Measurements from ENCODE around the gene MED14.

MED14 gene

DNA sequence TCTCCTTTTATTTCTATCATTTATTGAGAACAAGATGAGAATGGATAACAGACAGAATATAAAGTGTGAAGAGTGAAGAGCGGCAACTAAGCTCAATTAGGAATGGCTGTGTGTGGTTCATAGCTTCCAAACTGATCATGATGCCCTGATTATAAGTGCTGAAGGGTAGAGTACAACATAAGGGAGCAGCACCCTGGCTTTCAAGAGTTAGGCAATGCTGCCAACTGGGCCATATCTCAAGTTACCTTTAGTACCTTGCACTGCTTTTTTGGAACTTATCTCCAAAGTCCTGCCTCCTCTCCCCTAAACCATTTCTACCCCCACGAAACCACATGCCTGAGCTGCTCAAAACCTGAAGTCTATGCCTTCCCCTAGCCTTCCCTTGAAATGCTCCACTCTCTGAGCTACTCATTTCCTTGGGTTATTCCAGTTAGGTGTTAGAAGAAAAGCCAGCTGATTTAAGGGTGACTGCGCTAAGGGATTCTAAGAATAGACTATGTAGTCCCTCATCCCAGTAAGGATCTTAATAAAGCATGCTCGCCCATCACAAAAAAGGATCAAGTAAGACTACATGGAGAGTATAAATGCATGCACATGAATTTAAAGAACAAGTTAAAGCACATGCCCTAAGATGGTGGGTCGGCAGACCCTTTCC lies 29.6 kb downstream of the MED14 start:
- no peak for DNase-seq (ENCODE audit: low spot score)
- in situ Hi-C loops (cut with MboI; ENCODE audit: low pct_unique_long_range_greater_than_20kb, low sequenced_read_pairs, unreplicated experiment), result no loop called here
- TF ChIP-seq, protein P1, sequence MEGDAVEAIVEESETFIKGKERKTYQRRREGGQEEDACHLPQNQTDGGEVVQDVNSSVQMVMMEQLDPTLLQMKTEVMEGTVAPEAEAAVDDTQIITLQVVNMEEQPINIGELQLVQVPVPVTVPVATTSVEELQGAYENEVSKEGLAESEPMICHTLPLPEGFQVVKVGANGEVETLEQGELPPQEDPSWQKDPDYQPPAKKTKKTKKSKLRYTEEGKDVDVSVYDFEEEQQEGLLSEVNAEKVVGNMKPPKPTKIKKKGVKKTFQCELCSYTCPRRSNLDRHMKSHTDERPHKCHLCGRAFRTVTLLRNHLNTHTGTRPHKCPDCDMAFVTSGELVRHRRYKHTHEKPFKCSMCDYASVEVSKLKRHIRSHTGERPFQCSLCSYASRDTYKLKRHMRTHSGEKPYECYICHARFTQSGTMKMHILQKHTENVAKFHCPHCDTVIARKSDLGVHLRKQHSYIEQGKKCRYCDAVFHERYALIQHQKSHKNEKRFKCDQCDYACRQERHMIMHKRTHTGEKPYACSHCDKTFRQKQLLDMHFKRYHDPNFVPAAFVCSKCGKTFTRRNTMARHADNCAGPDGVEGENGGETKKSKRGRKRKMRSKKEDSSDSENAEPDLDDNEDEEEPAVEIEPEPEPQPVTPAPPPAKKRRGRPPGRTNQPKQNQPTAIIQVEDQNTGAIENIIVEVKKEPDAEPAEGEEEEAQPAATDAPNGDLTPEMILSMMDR (IDR thresholded peaks at IDR 0.05; ENCODE audit: extremely low read depth, insufficient read depth, missing control alignments), result no peak

DNA sequence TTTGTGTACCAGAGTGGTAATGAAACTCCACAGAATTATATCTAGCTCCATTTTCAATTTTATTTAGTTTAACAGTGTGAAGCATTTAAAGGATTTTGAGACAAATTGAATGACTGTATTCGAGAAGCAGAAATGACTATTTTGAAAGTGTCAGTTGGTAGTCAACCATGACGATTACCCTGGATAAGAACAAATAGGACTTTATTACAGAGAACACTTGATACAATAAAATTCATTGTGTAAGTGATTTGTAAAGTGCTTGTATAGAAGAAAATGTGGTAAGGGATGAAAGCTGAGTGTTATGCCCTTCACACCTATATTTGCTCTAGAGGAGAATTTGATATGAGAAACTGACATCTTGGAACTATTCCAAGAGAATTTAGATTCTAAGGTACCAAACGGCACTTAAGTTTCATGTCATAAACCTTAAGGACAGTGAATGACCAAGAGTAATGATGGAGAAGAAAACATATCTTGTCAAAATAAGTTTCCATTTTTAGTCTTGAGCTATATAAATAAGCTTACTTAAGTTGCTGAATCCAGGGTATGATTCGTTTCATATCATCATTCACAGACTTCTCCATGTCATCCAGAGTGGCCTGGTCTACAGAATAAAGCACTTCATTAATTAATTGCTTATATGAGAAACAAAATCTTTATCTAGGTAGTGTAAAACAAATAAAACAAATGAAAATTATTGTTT lies 34.6 kb downstream of the MED14 start:
- no peak for DNase-seq (ENCODE audit: low spot score)
- TF ChIP-seq, protein P1 (IDR thresholded peaks at IDR 0.05; ENCODE audit: extremely low read depth, insufficient read depth, missing control alignments), result no peak
- in situ Hi-C loops (cut with MboI; ENCODE audit: low pct_unique_long_range_greater_than_20kb, low sequenced_read_pairs, unreplicated experiment), result no loop called here

DNA sequence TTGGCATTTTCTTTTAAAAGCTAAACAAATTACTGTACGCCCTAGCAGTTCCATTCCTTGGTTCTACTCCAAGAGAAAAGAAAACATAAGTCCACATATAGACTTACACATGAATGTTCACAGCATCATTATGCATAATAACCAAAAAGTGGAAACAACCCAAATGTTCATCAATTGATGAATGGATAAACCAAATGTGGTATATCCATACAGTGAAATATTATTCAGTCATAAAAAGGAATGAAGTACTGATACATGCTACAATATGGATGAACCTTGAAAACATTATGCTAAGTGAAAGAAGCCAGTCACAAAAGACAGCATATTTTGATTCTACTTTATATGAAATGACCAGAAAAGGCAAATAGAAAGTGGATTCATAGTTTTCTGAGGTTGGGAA lies 36.5 kb downstream of the MED14 start:
- DNase-seq (ENCODE audit: low spot score), result no peak
- in situ Hi-C loops (cut with MboI; ENCODE audit: low pct_unique_long_range_greater_than_20kb, low sequenced_read_pairs, unreplicated experiment), result no loop called here
- TF ChIP-seq, protein P1 (IDR thresholded peaks at IDR 0.05; ENCODE audit: extremely low read depth, insufficient read depth, missing control alignments), result no peak

DNA sequence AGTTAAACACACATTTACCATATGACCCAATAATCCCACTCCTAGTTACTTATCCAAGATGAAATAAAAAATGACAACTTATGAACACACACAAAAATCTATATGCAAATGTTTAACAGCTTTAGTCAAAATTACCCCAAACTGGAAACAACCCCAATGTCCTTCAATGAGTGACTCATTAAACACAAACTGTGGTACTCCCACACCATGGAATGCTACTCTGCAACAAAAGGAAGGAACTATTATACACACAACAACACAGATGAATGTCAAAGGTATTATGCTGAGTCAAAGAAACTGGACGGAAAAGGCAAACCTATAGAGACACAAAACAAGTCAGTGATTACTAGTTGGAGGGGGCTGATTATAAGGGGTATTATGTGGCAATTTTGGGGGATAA lies 40.5 kb downstream of the MED14 start:
- DNase-seq (ENCODE audit: low spot score), result no peak
- in situ Hi-C loops (cut with MboI; ENCODE audit: low pct_unique_long_range_greater_than_20kb, low sequenced_read_pairs, unreplicated experiment), result no loop called here

DNA sequence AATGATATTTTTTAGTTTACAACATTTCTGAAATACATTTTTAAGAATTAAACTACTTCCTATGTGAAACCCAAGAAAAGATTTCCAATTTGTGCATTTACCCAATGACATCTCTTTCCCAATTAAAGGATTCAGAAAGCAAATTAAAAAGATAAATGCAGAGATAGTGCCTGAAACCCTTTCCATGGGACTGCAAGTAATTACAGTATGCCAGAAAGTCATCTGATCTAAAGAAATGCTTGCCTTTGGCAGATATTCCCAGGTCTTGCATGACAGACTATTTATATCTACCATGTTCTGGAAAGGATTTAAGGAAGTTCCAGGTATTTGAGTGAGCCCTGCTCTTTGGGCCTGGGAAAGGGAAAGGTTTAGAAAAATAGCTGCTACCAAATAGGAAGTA lies 46.4 kb downstream of the MED14 start:
- TF ChIP-seq, protein P1 (IDR thresholded peaks at IDR 0.05; ENCODE audit: extremely low read depth, insufficient read depth, missing control alignments), result no peak
- DNase-seq (ENCODE audit: low spot score), result no peak
- in situ Hi-C loops (cut with MboI; ENCODE audit: low pct_unique_long_range_greater_than_20kb, low sequenced_read_pairs, unreplicated experiment), result no loop called here

More for the DNA sequence above, 40.5 kb downstream of the MED14 start:
- TF ChIP-seq, protein P1 (IDR thresholded peaks at IDR 0.05; ENCODE audit: extremely low read depth, insufficient read depth, missing control alignments), result no peak

DNA sequence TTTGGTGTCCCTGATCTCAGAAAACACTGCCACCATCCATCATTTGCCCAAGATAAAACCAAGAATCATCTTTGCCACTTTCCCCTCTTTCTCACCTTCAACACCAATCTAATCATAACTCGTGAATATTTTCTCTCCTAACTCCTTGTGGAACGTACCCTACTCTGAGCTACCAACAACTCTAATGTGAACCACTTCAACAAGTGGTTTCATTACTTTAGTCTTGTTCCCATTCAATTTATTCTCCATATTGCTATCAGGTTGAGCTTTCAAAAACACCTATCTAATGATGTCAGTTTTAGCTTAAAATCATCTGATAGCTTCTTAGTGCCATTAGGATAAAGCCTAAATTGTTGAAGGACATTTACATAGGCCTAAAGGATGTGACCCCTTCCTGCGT lies 48.2 kb downstream of the MED14 start:
- DNase-seq (ENCODE audit: low spot score), result no peak
- TF ChIP-seq, protein P1 (IDR thresholded peaks at IDR 0.05; ENCODE audit: extremely low read depth, insufficient read depth, missing control alignments), result no peak
- in situ Hi-C loops (cut with MboI; ENCODE audit: low pct_unique_long_range_greater_than_20kb, low sequenced_read_pairs, unreplicated experiment), result no loop called here
